ENCODE measurements around the gene DPPA3. TPM values are rescaled to one million over a fixed set of nuclear protein-coding genes. Genes with fewer than 3 reads are reported as not detected.

DPPA3 gene
- total RNA-seq, 1 donor from 2014 or later: not detected

DNA sequence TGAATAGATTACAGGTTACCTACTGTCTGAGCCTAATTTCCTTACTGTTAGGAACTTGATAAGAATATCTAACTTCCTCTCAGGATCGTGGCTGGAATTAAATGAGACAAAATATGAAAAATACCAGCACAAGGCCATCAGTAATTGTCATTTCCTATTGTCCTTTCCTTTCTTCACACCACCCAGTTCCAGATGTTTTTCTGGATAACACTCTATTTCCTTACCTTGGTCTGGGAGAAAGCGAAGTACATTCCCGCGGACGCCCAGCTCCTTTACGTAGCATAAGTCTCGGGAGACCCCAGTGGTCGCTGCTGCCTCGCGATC, 16.0 kb upstream of the DPPA3 start:
- no peaks in the 10 kb centered on the region for H3K79me2 ChIP-seq (ENCODE audit: insufficient read depth, low read length)
- no peak overlapping the region for H3K4me3 ChIP-seq (ENCODE audit: insufficient read depth, low read depth, low read length)
- no peaks in the 10 kb centered on the region for H4K20me1 ChIP-seq (ENCODE audit: insufficient read depth, low read length)
- H3K4me2 ChIP-seq (ENCODE audit: low read length): no peak overlapping the region
- H3K36me3 ChIP-seq (ENCODE audit: insufficient read depth, low read length): no peaks in the 10 kb centered on the region
- FAIRE-seq: no peak
- TF ChIP-seq, protein P1, sequence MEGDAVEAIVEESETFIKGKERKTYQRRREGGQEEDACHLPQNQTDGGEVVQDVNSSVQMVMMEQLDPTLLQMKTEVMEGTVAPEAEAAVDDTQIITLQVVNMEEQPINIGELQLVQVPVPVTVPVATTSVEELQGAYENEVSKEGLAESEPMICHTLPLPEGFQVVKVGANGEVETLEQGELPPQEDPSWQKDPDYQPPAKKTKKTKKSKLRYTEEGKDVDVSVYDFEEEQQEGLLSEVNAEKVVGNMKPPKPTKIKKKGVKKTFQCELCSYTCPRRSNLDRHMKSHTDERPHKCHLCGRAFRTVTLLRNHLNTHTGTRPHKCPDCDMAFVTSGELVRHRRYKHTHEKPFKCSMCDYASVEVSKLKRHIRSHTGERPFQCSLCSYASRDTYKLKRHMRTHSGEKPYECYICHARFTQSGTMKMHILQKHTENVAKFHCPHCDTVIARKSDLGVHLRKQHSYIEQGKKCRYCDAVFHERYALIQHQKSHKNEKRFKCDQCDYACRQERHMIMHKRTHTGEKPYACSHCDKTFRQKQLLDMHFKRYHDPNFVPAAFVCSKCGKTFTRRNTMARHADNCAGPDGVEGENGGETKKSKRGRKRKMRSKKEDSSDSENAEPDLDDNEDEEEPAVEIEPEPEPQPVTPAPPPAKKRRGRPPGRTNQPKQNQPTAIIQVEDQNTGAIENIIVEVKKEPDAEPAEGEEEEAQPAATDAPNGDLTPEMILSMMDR (IDR thresholded peaks at IDR 0.05; ENCODE audit: insufficient read depth, low read depth, low read length): no peak
- no peak for TF ChIP-seq EZH2 (IDR thresholded peaks at IDR 0.05; ENCODE audit: insufficient read depth, low read length)
- Mint-ChIP-seq H3K4me1 (ENCODE audit: low read depth, unreplicated experiment) (peaks cover 2% of the 10 kb centered on the region), H3K36me3 (ENCODE audit: low read depth, unreplicated experiment) (no peaks in the 10 kb centered on the region), H3K9me3 (ENCODE audit: unreplicated experiment) (no peaks in the 10 kb centered on the region), H3K27ac (ENCODE audit: unreplicated experiment) (no peak overlapping the region), H3K27me3 (ENCODE audit: low read depth, unreplicated experiment) (peaks cover 2% of the 10 kb centered on the region), H3K4me3 (ENCODE audit: unreplicated experiment) (no peak overlapping the region)
- no peaks in the 10 kb centered on the region for H3K9me3 ChIP-seq (ENCODE audit: insufficient read depth, low read depth, low read length)
- H3K9ac ChIP-seq (ENCODE audit: low read length): no peak overlapping the region
- H3K4me1 ChIP-seq (ENCODE audit: insufficient read depth, low read length): no peaks in the 10 kb centered on the region
- H3K27me3 ChIP-seq (ENCODE audit: insufficient read depth, low read length): no peaks in the 10 kb centered on the region
- no peak overlapping the region for H2AFZ ChIP-seq (ENCODE audit: low read depth, low read length)
- DNase-seq (ENCODE audit: low read depth): no peak
- no peak overlapping the region for H3K27ac ChIP-seq (ENCODE audit: low read depth, low read length)

DNA sequence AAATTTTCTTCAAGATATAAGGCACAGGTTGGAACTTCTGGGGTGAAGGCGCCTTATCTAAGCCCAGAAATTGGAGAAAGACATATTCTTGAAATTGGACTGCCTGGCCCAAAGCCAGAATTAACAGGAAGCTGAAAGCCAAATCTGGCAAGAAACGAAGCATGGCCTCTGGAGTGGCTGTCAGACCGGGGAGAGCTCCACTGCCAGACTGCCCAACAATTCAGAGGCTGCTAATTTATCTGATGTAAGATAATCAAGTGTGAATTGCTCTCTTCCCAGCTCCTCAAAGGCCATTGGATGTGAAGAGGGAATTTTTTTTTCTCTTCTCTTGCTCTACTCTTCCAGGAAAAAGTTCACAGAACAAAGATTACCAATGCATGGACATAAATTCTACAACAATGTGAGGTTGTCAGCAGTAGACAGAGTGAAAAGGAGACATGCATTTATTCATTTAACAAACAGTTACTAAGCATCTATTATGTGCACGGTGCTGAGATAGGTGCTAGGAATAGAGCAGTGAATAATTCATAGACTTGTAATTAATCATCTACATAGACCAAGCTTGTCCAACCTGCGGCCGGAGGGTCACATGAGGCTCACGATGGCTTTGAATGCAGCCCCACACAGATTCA, 15.6 kb upstream of the DPPA3 start, which contains the start of gene GDF3:
Gene GDF3, minus strand, starts transcription at position 210 of the 632 bp plus-strand sequence. Its CDS starts 47 bp downstream, at position 163.
- H3K27ac ChIP-seq (ENCODE audit: low read depth, low read length): no peak within 1 kb of the TSS
- Mint-ChIP-seq H3K4me1 (ENCODE audit: low read depth, unreplicated experiment) (peaks cover 2% of the 10 kb centered on the region), H3K4me3 (ENCODE audit: unreplicated experiment) (no peak within 1 kb of the TSS), H3K27ac (ENCODE audit: unreplicated experiment) (no peak within 1 kb of the TSS), H3K27me3 (ENCODE audit: low read depth, unreplicated experiment) (peaks cover 2% of the 10 kb centered on the region), H3K9me3 (ENCODE audit: unreplicated experiment) (no peaks in the 10 kb centered on the region), H3K36me3 (ENCODE audit: low read depth, unreplicated experiment) (no peaks in the 10 kb centered on the region)
- H2AFZ ChIP-seq (ENCODE audit: low read depth, low read length): no peak within 1 kb of the TSS
- no peak for DNase-seq (ENCODE audit: low read depth)
- FAIRE-seq: no peak
- H3K9ac ChIP-seq (ENCODE audit: low read length): no peak within 1 kb of the TSS
- no peaks in the 10 kb centered on the region for H3K4me1 ChIP-seq (ENCODE audit: insufficient read depth, low read length)
- H3K4me2 ChIP-seq (ENCODE audit: low read length): no peak within 1 kb of the TSS
- no peaks in the 10 kb centered on the region for H3K36me3 ChIP-seq (ENCODE audit: insufficient read depth, low read length)
- H3K4me3 ChIP-seq (ENCODE audit: insufficient read depth, low read depth, low read length): no peak within 1 kb of the TSS
- H3K79me2 ChIP-seq (ENCODE audit: insufficient read depth, low read length): no peaks in the 10 kb centered on the region
- H3K9me3 ChIP-seq (ENCODE audit: insufficient read depth, low read depth, low read length): no peaks in the 10 kb centered on the region
- no peaks in the 10 kb centered on the region for H4K20me1 ChIP-seq (ENCODE audit: insufficient read depth, low read length)
- TF ChIP-seq EZH2 (IDR thresholded peaks at IDR 0.05; ENCODE audit: insufficient read depth, low read length): no peak
- TF ChIP-seq, protein P1 (IDR thresholded peaks at IDR 0.05; ENCODE audit: insufficient read depth, low read depth, low read length): no peak
- H3K27me3 ChIP-seq (ENCODE audit: insufficient read depth, low read length): no peaks in the 10 kb centered on the region

DNA sequence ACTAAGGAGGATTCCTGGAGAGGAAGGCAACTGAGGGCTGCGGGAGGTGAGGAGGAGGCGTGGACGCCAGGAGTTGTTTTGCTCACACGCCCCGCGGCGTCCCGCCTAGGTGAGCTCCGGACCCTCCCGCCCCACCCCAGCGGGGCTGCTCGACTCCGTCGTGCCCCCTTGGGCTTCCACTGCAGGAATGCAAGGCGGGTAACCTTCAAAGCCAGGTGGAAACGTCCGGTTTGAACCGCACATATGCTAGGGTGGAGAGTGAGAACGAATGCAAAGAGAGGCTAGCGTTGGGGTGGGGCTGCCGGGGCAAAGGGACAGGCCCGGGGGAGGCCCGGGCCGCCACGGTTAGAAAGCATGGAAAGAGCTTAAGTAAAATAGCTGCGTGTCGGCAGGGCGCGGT, 5.4 kb upstream of the DPPA3 start:
- Mint-ChIP-seq H3K27ac (ENCODE audit: unreplicated experiment) (no peak overlapping the region), H3K36me3 (ENCODE audit: low read depth, unreplicated experiment) (no peaks in the 10 kb centered on the region), H3K9me3 (ENCODE audit: unreplicated experiment) (no peaks in the 10 kb centered on the region), H3K4me1 (ENCODE audit: low read depth, unreplicated experiment) (no peaks in the 10 kb centered on the region), H3K4me3 (ENCODE audit: unreplicated experiment) (no peak overlapping the region), H3K27me3 (ENCODE audit: low read depth, unreplicated experiment) (no peaks in the 10 kb centered on the region)
- H4K20me1 ChIP-seq (ENCODE audit: insufficient read depth, low read length): no peaks in the 10 kb centered on the region
- no peaks in the 10 kb centered on the region for H3K4me1 ChIP-seq (ENCODE audit: insufficient read depth, low read length)
- H3K79me2 ChIP-seq (ENCODE audit: insufficient read depth, low read length): no peaks in the 10 kb centered on the region
- FAIRE-seq (no peak), DNase-seq (ENCODE audit: low read depth) (no peak)
- H3K27ac ChIP-seq (ENCODE audit: low read depth, low read length): no peak overlapping the region
- no peak overlapping the region for H3K4me3 ChIP-seq (ENCODE audit: insufficient read depth, low read depth, low read length)
- no peaks in the 10 kb centered on the region for H3K9me3 ChIP-seq (ENCODE audit: insufficient read depth, low read depth, low read length)
- no peaks in the 10 kb centered on the region for H3K27me3 ChIP-seq (ENCODE audit: insufficient read depth, low read length)
- H3K4me2 ChIP-seq (ENCODE audit: low read length): no peak overlapping the region
- H2AFZ ChIP-seq (ENCODE audit: low read depth, low read length): no peak overlapping the region
- TF ChIP-seq, protein P1 (IDR thresholded peaks at IDR 0.05; ENCODE audit: insufficient read depth, low read depth, low read length): no peak
- no peaks in the 10 kb centered on the region for H3K36me3 ChIP-seq (ENCODE audit: insufficient read depth, low read length)
- H3K9ac ChIP-seq (ENCODE audit: low read length): no peak overlapping the region
